T-helper 2 cell (primary cell): Measurements from ENCODE around the gene PRAC1.

Experiments
- DNase-seq, 5 experiments: peaks; one replicate each; pipeline versions ENCODE4 v3.0.0 to v3.0.0-alpha.2; 2012 to 2022

Gene PRAC1

DNA sequence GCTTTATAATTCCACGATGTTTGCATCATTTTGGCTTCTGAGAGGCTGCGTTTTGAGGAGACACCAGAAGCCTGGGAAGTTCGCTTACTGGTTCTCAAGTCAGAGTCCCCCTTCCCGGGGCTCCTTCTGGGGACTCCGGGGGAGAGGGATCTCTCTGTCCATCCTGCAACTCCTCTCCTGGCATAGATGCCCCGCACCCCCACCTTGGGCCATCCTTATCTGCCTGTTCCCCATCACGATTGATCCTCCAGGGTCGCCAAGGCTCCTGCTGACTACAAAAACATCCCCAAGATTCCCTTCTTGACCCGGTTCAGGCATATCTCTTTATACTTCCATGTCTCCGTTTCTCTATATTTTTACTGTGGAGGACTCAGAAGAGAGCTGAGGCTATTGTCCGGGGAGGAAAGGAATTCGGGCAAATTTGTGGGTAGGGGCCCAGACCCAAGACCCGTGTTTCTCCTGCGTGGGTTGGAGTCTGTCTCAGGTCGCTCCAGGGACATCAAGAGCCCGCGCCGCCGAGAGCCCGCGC is 24.7 kb upstream of the PRAC1 start:
- DNase-seq: no peak

- DNase-seq: no peak
Measured at GRCh38 chr17:48745381-48746275, 23.3 kb upstream of the PRAC1 start.

DNA sequence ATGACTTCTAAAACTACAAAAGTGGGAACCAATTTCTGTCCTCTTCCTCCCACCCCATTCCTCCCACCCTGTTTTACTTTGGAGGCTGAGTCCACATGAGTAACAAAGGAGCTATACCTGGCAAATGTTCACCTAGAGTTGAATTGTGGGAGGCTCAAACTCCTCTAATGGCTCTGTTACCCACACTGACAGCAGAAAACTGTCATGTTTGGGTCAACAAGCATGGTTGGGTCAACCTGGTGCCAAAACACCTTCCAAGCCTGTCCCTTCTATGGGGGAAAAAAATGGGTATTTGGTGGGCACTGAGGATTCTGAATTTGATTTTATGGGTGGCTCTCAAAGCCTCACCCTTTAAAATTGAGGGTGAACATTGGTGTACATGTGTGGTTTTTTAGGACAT is 18.2 kb upstream of the PRAC1 start:
- DNase-seq: no peak

- no peak for DNase-seq
Measured at GRCh38 chr17:48738803-48739526, 16.6 kb upstream of the PRAC1 start.

GRCh38 chr17:48738424-48738802 is 16.1 kb upstream of the PRAC1 start:
- no peak for DNase-seq

DNA sequence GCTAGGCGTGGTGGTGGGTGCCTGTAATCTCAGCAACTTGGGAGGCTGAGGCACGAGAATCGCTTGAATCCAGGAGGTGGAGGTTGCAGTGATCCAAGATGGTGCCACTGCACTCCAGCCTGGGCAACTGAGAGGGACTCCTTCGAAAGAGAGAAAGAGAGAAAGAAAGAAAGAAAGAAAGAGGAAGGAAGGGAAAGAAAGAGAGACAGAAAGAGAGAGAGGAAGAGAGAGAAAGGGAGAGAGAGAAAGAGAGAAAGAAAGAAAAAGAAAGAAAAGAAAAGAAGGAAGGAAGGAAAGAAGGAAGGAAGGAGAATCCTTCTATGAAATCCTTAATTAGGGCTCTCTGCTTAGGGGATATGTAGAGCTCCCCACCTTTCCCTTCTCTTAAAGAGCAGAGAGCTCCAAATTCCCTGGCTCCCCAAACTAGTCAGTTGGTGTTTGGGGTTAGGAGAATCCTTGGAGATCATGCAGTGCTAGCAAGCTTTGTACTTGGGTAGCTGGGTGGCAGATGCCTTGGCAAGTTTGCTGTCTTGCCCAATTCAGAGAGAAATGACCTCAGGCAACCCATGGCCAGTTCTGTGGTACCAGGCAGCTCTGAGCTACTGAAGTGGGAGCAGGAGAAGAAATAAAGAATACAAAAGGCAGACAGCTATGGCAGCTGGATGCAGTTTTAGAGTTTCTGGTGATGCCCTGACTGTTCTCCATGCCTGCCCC is 15.2 kb upstream of the PRAC1 start:
- DNase-seq: no peak

DNA sequence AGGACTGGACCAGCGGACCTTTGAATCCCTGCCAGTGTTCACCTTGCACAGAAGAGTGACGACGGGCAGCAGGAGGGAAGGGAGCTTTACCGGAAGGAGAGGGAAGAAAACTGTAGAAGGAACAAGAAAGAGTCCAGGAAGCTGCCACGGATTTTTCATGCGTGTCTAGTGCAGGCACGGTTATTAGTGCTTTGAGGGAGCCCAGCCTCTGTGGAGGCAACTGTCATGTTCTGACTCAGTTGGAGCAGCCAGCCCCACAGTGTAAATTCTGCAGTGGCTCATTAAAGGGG is 12.7 kb upstream of the PRAC1 start:
- no peak for DNase-seq

GRCh38 chr17:48734333-48735061 is 12.2 kb upstream of the PRAC1 start:
- no peak for DNase-seq

DNA sequence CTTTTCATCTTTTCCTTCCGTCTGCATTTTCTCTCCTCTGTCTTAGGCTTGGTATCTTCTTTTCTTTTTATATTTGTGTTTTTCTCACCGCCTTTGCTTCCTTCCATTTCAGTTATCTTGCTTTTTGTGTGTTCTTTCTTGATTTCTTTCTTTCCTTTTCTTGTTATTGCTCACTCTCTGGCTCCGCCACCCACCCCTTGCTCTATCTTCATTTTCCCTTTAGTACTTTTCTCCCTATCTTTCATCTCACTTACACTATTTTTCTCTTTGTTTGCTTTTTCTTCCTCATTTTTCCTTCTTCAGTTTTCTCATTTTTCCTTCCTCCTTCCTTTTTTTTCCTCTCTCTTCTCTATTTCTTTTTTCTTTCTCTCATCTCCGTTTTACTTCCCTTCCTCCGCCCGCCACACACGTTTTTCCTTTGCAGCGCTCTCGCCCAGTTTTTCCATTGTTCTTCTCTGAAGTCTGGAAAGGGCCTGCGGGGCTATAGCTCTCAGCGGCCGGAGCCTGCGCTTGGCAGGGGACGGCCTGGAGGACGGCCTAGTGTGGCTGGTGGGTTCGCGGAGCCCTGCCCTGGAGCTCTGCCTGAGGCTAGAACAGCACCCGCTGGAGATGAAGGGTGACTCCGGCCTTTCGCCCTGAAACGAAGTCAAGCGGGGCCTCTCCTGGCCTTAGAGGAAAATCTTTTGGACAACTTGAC is 11.5 kb upstream of the PRAC1 start:
- no peak for DNase-seq

DNA sequence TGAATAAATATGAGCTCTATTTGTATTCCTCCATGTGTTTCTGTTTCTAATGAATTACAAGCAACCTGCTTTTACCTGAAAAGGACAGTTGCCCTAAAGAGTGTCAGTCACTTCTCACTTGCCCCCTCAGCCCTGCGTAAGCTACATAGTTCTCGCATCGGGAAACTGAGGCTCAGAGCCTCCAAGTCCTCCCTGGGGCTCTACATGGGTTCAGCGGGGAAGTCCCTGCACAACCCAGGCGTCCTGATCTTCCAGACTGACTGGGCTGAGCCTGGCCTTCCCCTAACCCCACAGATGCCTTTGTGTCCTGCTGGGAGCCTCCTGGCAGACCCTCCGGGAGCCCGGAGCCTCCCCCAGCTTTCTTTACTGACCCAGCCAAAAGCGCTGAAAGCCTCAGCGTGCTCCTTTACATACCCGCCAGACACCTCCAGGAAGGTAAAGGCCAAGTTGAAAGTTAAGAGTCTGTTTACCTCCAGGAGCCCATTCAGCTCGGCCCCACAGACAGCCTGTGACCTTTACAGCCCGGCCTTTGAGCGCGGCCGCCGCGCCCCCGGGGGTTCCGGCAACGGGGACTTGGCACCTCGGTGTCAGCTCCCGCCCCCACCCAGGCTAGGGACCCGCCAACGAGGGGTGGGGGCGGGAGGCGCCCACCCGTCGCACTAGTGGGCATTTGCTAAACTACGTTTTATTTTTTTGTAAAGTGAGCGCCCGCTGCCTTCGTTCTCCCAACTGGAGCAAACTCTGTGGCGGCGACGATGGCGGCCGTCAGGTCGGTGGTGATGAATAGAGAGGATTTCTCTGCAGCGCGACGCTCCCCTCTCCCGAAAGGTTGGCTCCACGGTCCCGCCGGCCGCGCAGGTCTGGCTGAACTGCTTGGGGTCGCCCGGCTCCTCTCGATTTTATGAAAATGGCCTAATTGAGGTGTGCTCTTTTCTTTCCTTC is 10.6 kb upstream of the PRAC1 start:
- DNase-seq: no peak

DNA sequence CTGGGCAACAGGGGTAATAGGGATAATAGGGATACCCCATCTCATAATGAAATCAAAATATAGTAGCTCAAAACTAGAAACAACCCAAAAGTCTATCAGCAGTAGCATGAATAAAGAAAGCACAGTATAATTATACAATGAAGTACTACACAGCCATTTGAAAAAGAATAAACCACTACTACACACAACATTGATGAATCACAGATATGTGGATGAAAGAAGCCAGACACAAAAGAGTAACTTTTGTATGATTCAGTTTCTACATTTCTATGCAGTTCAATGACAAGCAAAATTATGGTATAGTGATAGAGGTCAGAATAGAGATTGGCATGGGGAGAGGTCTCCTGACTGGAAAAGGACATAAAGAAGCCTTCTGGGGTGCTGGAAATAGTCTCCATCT is 9.0 kb upstream of the PRAC1 start:
- DNase-seq: no peak

DNA sequence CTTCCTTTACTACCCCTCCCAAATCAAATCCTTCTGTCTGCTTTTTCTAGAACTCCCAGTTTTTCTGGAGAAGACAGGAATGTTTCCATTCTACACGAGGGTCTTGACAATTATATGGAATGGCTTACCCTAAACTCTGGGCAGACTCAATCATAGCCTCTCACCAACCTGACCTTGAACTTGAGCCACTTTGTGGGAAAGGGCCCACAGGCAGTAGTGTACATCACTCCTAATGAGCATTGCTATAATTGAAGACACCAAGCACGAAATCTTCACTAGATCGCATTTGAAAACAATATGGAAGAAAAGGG is 7.9 kb upstream of the PRAC1 start:
- DNase-seq: no peak

DNA sequence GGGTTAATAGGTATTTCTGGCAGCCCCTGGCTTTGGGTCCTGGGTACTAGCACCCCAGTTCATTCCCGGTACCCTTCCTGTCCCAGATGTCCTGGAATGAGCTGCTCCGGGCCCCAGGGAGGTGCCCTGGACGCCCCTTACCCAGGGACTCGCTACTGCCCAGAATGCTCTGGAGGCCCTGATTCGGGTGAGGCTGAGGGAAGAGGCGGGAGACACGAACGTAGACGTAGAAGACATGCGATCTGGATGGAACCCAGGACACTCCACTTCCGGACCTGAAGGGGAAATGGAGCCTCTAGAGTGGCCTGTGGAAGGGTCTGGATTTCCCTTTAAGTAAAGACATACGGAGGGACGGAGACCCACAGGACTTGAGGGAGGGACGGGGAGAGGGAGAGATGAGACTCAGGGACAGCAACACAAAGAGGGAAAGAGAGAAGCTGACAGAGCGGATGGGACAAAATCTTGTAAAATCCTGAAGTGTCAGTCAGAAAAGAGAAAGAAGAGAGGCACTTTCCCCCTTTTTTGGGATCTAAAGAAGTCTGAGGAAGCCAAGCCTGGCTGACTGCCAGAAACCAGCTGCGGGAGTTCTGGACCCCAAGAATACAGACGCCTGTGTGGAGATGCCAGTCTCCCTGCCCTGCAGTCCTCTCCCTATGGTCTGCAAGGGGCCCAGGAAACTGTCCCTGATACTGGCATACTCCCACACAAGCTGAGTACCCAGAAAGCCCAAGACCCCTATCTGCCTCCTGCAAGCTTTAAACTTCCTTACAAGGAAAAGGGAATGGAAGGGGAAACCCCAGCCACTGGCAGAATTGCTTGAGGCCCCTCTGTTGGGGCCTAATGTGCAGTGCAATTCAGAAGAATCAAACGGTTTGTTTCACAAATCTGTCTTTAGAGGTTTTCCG is 7.3 kb upstream of the PRAC1 start:
- DNase-seq: no peak

GRCh38 chr17:48728232-48729231 is 6.2 kb upstream of the PRAC1 start, which contains the start of gene HOXB13:
Gene HOXB13, minus strand, starts transcription at chr17:48728750. Its CDS starts 157 bp downstream, at chr17:48728593.
- peak in 3 of 5 experiments; percentile 22 to 54 (median 37) for DNase-seq

DNA sequence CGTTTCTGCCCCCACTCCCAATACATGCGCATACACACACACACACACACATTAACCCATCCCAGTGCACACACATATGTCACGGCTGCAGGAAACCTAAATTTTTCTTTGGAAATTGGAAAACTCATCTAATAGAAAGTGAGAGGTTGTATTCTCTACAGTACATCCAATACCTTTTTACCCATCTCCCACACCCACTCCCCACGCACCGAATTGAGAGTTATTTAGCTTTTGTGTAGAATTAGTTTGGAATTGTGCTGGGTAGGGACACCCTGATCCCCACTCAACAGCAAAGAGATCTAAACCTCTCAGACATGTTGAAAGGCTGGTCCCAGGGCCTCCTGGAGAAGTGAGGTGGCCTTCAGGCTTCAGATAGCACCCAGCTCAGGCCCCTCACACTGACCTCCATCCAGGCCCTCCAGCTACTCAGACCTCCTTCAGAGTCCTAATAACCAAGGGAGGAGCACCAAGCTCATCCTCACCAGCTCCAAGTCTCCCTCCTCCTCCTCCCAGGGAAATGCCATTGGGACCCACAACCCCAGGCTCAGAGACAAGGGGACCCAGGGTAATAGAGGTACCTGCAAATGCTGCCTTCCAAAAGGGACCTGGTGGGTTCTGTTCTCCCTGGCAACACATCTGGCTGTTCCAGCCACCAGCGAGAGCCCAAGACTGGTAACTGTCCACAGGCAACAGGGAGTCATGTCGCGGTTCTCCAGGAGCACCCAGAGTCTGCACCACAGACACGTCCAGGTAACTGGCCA is 5.3 kb upstream of the PRAC1 start:
- DNase-seq: no peak

GRCh38 chr17:48726916-48727286 is 4.6 kb upstream of the PRAC1 start:
- DNase-seq: no peak

DNA sequence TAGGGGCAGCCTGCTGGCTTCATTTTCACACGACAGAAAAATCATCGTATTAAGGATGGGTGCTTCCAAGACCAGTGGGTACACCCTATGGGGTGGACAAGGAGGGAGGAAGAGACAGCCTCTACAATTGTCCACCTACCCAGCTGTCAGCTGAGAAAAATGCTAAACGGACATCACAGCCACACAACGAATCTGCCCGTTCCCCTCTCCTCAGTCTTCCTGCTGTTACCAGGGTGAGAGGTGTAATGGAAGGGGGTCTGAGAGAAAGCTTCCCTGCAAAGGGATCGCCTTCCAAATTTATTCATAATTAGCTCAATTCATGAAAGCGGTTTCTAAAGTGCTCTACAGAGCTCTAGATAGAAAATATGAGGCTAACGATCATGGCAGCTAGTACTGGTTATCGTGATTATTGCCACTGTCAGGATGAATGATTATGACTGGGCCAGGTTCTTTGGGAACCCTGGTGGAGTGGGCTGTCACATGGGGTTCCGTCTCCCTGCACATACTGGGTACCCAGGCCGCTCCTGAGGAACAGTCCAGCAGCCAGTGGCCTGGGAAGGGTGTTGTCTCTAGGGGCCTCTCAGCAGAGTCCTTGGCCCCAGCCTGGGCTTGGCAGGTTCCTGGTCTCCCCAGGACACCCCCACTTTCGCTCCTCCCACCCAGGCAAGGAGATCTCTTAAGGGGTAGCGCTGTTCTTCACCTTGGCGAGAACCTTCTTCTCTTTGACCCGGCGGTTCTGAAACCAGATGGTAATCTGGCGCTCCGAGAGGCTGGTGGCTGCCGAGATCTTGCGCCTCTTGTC is 4.0 kb upstream of the PRAC1 start:
- DNase-seq: no peak
